DND-41 (cell line): Measurements from ENCODE around the gene RHOG.
"Not testable (repeated sequence)": the region's sequence is repeated elsewhere in the genome, so short reads cannot be mapped to it uniquely, and the experiment has no call there.

Experiments
- ATAC-seq: fragments of 200-7000 bp; cut with Tn5 transposase; 3 replicates; pipeline ENCODE4 v1.9.1; 2021; ENCODE audit warnings: low read depth; ENCODE audit not compliant: insufficient read depth
- DNase-seq: peaks from one replicate; pipeline ENCODE4 v3.0.0-alpha.2; 2020
- H2AFZ ChIP-seq: 2 replicates; pipeline ENCODE4 v1.6.0; 2012; ENCODE audit warnings: low read depth, low read length
- H3K27ac ChIP-seq: 2 replicates; pipeline ENCODE4 v1.5.1; 2012; ENCODE audit warnings: low read length, inconsistent platforms
- H3K27me3 ChIP-seq: fragments of 200-600 bp; sonication (generic); 2 replicates; pipeline ENCODE4 v1.6.0; 2012; ENCODE audit warnings: low read length, mild to moderate bottlenecking, inconsistent platforms; ENCODE audit not compliant: insufficient read depth, poor library complexity
- H3K36me3 ChIP-seq: 2 replicates; pipeline ENCODE4 v1.5.1; 2012; ENCODE audit warnings: low read length, inconsistent platforms; ENCODE audit not compliant: insufficient read depth
- H3K4me1 ChIP-seq: 2 replicates; pipeline ENCODE4 v1.5.1; 2012; ENCODE audit warnings: mild to moderate bottlenecking, low read length; ENCODE audit not compliant: insufficient read depth
- H3K4me2 ChIP-seq: 2 replicates; pipeline ENCODE4 v1.6.0; 2012; ENCODE audit warnings: mild to moderate bottlenecking, moderate library complexity, low read length, inconsistent platforms; ENCODE audit not compliant: insufficient read depth
- H3K4me3 ChIP-seq, 2 experiments: fragments of 200-600 bp in 1 of 2; shearing (Covaris generic) in 1 of 2; 2 replicates each; pipeline ENCODE4 v1.5.1; 2012 to 2016; ENCODE audit warnings: inconsistent platforms in 2 of 2, low read length in 2 of 2, mild to moderate bottlenecking in 2 of 2, low read depth in 1 of 2, moderate library complexity in 1 of 2
- H3K79me2 ChIP-seq: 2 replicates; pipeline ENCODE4 v1.6.0; 2012; ENCODE audit warnings: low read length, inconsistent platforms; ENCODE audit not compliant: insufficient read depth
- H3K9ac ChIP-seq: 2 replicates; pipeline ENCODE4 v1.6.0; 2012; ENCODE audit warnings: low read depth, mild to moderate bottlenecking, inconsistent platforms, low read length, moderate library complexity
- H3K9me3 ChIP-seq: 2 replicates; pipeline ENCODE4 v1.5.1; 2012; ENCODE audit warnings: low read length, moderate library complexity, mild to moderate bottlenecking, inconsistent platforms; ENCODE audit not compliant: insufficient read depth, severe bottlenecking
- H4K20me1 ChIP-seq: 2 replicates; pipeline ENCODE4 v1.6.0; 2012; ENCODE audit warnings: low read length; ENCODE audit not compliant: insufficient read depth
- EZH2 ChIP-seq: IDR thresholded peaks from 3 replicates; pipeline ENCODE4 v1.6.1; 2012; ENCODE audit warnings: borderline replicate concordance, low read depth, mild to moderate bottlenecking, moderate library complexity, low read length, inconsistent platforms; ENCODE audit not compliant: severe bottlenecking
- TF ChIP-seq, protein P1 (sequence below): IDR thresholded peaks from 2 replicates; pipeline ENCODE4 v1.5.1; 2012; ENCODE audit warnings: borderline replicate concordance, low read length, moderate library complexity, mild to moderate bottlenecking; ENCODE audit not compliant: poor library complexity, severe bottlenecking; ENCODE audit errors: extremely low read depth

The RHOG gene

DNA sequence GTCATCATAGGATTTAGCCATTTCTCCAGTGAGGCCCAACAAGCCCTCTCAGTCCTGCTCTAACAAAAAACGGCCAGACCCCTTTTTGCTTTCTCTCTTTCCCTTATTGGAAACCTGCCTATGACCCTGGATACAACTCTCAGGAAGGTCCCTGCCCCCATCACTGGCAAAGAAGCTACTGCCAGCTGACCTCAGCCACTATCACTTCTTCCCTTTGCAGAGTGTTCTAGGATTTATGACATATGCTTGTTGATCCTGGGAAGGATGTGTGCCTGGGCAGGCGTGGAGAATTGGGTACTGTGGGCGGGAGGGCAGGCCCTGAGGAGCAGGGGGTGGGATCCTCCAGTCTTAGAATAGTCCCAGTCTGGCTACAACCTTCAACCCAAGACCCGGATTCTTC lies 24.9 kb downstream of the RHOG start:
- no peaks in the 10 kb centered on the region for H3K79me2 ChIP-seq
- H3K36me3 ChIP-seq, result peaks cover 15% of the 10 kb centered on the region
- H3K27ac ChIP-seq, result no peak overlapping the region
- no peak overlapping the region for H2AFZ ChIP-seq
- TF ChIP-seq EZH2, result no peak
- TF ChIP-seq, protein P1, sequence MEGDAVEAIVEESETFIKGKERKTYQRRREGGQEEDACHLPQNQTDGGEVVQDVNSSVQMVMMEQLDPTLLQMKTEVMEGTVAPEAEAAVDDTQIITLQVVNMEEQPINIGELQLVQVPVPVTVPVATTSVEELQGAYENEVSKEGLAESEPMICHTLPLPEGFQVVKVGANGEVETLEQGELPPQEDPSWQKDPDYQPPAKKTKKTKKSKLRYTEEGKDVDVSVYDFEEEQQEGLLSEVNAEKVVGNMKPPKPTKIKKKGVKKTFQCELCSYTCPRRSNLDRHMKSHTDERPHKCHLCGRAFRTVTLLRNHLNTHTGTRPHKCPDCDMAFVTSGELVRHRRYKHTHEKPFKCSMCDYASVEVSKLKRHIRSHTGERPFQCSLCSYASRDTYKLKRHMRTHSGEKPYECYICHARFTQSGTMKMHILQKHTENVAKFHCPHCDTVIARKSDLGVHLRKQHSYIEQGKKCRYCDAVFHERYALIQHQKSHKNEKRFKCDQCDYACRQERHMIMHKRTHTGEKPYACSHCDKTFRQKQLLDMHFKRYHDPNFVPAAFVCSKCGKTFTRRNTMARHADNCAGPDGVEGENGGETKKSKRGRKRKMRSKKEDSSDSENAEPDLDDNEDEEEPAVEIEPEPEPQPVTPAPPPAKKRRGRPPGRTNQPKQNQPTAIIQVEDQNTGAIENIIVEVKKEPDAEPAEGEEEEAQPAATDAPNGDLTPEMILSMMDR, result no peak
- ATAC-seq (no peak), DNase-seq (no peak)
- H4K20me1 ChIP-seq, result no peaks in the 10 kb centered on the region
- H3K9ac ChIP-seq, result no peak overlapping the region
- H3K4me1 ChIP-seq, result no peaks in the 10 kb centered on the region
- no peaks in the 10 kb centered on the region for H3K27me3 ChIP-seq
- no peaks in the 10 kb centered on the region for H3K9me3 ChIP-seq
- H3K4me3 ChIP-seq, result no peak overlapping the region
- no peak overlapping the region for H3K4me2 ChIP-seq

DNA sequence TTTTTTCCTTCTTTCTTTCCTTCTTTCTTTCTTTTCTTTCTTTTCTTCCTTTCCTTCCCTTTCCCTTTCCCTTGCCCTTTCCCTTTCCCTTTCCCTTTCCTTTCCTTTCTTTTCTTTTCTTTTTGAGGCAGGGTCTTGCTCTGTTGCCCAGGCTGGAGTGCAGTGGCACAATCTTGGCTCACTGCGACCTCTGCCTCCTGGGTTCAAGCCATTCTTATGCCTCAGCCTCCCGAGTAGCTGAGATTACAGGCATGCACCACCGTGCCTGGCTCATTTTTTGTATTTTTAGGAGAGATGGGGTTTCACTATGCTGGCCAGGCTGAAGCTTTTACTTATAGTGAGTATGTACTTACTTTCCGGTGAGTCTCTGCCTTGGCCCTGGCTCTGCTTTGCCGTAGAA lies 25.9 kb downstream of the RHOG start:
- DNase-seq, ATAC-seq: not testable (repeated sequence)

DNA sequence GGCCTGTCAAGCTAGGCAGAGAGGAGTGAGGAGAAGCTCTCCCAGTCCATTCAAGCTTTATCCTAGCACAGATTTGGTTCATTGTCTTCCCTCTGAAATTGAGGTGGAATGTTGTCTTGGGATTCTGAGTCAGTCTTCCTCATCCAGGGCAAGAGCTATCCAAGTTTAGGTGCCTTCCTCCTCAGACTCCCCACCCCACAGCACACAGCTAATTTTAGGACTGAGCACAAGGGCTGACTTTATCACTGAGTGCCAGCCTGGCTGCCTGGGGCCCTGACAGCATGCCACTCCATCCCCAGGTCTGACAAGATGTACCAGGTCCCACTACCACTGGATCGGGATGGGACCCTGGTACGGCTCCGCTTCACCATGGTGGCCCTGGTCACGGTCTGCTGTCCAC lies 29.8 kb downstream of the RHOG start:
- DNase-seq, result no peak
- no peak for ATAC-seq
- H3K27me3 ChIP-seq, result no peaks in the 10 kb centered on the region
- H3K79me2 ChIP-seq, result 0 out of 2 replicates have a peak, but pooled peaks cover 4% of the 10 kb centered on the region
- peaks cover 23% of the 10 kb centered on the region for H3K4me1 ChIP-seq
- TF ChIP-seq, protein P1, result no peak
- no peak for TF ChIP-seq EZH2
- no peak overlapping the region for H3K9ac ChIP-seq
- H3K36me3 ChIP-seq, result peaks cover 2% of the 10 kb centered on the region; the same call in 1 of the 2 replicates
- H3K4me2 ChIP-seq, result no peak overlapping the region
- no peak overlapping the region for H3K27ac ChIP-seq
- H3K9me3 ChIP-seq, result no peaks in the 10 kb centered on the region
- no peak overlapping the region for H2AFZ ChIP-seq
- no peak overlapping the region for H3K4me3 ChIP-seq
- H4K20me1 ChIP-seq, result no peaks in the 10 kb centered on the region

More for the DNA sequence above, 25.9 kb downstream of the RHOG start:
- H2AFZ ChIP-seq, H3K9ac ChIP-seq, H3K4me2 ChIP-seq, H4K20me1 ChIP-seq, H3K27ac ChIP-seq, H3K27me3 ChIP-seq, H3K4me1 ChIP-seq, H3K4me3 ChIP-seq, H3K9me3 ChIP-seq, H3K79me2 ChIP-seq: not testable (repeated sequence)
- H3K36me3 ChIP-seq, result peaks cover 13% of the 10 kb centered on the region

- peaks cover 23% of the 10 kb centered on the region for H3K4me1 ChIP-seq
- DNase-seq, result no peak
- no peak overlapping the region for H3K27ac ChIP-seq
- no peak overlapping the region for H3K4me3 ChIP-seq
- TF ChIP-seq, protein P1, result no peak
- no peak overlapping the region for H2AFZ ChIP-seq
- no peaks in the 10 kb centered on the region for H4K20me1 ChIP-seq
- no peaks in the 10 kb centered on the region for H3K9me3 ChIP-seq
- H3K9ac ChIP-seq, result no peak overlapping the region
- peaks cover 2% of the 10 kb centered on the region; the same call in 1 of the 2 replicates for H3K36me3 ChIP-seq
- 0 out of 2 replicates have a peak, but pooled peaks cover 4% of the 10 kb centered on the region for H3K79me2 ChIP-seq
- ATAC-seq, result no peak
- no peak overlapping the region for H3K4me2 ChIP-seq
- no peaks in the 10 kb centered on the region for H3K27me3 ChIP-seq
Measured at GRCh38 chr11:3810446-3810845, 30.3 kb downstream of the RHOG start.
